Stimulated activated CD8-positive, alpha-beta memory T cell treated with anti-CD3 and anti-CD28 coated beads, Interleukin-15, amount 100 ng/mL, for 24 hours (primary cell): ENCODE results near the gene BBS7.

ENCODE experiments used
- DNase-seq: peaks from one replicate; pipeline ENCODE4 v3.0.0-alpha.2; 2020; ENCODE audit warnings: low read depth

BBS7 gene

DNA sequence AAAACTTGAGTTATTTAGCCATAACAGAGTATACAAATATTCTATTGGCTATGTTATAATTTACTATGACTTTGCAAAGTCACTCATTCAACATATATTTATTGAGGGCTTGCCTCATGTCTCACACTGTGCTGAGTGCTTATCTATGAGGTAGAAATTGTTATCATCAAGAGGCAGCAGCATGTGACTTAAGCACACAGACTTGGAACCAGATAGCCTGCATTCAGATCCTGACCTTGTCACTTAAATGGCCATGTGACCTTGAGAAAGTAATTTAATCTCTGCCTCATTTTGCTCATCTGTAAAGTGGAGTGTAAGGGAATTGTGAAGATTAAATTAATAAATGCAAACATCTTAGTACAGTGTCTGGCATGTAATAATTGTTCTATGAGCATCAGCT lies 79.3 kb downstream of the BBS7 start:
- DNase-seq = no peak

DNA sequence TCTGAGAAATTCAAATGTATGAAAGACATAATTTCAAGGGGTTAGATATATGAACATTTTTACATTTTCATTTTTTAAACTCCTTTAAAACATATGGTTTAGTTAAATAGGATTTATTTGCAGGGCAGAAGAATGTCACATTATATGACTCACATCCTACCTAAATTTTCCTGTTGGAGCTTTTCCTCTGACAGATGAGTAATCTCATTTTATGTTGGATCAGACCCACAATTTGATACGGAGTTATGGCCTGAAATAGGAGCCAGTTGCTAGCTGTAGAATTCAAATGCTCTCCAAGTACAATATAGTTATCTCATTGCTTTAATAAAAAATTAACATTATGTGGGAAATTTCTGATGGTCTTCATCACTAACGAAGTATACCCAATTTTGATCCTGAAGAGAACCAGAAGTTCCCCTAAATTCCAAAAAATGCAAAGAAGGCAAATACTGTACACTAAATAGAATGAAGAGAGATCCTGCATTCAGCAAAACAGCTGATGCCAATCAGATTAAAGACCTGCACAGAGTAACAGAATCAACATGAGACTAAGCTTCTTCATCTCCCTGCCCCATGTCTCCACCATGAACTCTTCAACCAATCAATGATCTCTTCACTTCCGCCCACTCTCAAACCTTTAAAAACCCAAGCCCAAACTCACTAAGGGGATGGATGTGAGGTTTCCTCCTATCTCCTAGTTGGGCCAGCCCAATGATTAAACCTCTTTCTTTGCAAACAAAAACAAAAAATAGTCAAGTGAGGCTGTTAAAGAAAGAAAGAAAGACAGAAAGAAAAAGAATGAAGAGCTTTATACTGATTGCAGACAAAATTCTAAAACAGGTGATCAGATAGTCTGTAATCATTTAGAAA lies 80.1 kb downstream of the BBS7 start:
- DNase-seq = no peak

DNA sequence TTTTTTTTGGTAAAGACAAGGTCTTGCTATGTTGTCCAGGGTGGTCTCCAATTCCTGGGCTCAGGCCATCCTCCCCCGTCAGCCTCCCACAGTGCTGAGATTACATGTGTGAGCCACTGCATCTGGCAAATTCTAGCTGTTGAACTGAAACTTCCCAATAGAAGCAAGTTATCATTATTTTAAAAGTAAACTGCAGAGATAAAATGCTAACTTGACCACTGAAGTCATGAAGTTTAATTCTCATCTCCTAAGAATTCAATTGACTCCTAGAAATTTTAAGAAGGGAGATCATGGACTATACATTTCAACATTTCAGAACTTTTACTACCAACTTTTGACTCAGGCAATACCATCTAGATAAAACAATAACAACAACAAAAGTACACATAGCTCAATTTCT lies 80.8 kb downstream of the BBS7 start:
- DNase-seq = no peak

DNA sequence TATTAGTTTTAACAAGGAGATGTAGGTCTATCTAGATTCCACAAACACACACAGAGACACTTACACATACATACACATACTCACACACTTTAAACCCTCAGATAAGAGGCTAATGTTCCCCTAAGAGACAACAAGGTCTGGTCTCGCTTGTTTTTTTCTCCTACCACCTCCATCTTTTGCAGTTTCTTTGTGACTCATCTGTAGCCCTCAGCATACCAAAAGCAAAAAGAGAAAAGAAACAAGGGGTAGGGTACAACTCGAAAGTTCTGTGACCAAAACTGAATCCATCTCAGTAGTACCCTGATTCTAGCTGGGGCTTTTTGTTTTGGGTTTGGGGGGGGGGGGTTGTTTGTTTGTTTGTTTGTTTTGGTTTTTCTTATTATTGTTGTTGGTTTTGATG lies 81.4 kb downstream of the BBS7 start:
- no peak for DNase-seq

DNA sequence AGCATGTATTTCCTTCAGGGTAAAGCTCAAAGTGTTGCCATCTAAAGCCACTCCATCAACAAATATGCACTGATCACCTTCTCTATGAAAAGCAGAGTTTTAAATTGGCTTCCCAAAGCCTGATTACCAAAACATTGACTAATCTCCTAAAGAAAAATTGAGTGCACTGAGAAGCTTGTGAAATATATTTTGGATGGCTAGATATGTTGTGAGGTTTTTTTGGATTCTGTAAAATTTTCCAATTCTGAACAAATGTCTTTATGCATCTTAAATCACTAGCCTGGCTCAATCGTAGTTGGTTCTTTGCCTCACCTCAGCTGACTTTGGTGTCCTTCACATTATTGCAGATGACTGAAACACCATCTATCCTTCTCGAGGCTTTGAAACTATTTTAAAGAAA lies 84.1 kb downstream of the BBS7 start:
- DNase-seq = no peak

DNA sequence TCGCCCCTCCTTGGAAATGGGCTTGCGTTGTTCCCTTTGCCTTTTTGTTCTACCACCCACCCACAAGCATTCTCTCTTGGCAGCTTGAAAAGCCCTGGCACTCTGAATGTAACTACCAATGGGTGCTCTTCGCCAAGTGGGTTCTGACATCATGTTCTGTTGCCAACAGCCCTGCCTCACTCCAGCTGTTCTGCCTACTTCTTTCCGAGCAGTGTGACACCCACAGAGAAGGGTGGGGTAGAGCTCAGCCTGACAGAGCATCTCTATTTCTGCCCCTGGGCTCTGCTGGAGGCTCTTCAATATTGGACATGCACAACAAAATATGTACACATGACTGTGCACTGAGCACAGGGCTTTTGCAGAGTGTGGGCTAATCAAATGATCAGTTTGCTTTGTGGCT lies 84.8 kb downstream of the BBS7 start:
- DNase-seq = no peak

DNA sequence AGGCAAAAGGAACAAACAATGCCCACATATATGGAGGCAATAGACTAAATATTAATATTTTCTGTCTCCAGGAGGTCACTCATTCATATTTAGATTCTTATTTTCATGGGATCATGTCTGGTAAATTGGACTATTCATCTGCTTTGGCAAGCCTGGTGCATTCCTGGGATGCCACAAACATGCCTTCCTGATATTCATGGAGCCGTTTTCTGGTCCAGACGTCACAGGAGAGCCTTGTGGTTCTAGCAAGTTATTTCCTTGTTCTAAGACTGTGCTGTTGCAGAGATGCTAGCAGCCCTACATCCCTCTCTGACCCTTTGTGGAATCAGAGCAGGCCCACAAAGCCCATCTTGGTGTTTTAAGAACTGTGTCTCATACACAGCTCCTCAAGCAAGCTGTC lies 85.3 kb downstream of the BBS7 start:
- no peak for DNase-seq

DNA sequence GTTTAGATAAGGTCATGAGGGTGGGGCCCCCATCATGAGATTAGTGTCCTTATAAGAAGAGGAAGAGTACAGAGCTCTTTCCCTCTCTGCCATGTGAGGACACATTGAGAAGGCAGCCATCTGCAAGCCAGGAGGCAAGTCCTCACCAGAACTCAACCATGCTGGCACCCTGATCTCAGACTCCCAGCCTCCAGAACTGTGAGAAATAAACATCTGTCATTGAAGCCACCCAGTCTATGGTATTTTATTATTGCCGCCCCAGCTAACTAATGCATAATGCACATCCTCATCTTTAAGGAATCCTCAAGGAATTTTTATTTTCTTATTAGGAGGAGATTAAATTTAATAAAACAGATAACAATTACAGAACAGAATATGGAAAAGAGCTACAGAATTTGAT lies 85.9 kb downstream of the BBS7 start:
- DNase-seq = no peak

DNA sequence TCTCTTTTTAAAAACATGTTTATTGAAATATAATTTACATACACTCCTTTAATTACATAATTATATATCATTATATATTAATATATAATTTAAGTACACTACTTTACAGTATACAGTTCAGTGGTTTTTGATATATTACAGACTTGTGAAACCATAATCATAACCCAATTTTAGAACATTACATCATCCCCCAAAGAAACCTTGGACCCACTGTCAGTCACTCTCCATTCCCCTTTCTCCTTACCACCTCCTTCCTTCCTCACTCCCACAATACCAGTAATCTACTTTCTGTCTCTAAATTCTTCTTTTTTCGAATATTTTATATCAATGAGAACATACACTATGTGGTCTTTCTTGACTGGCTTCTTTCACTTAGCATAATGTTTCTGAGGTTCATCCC lies 87.1 kb downstream of the BBS7 start:
- DNase-seq = no peak

DNA sequence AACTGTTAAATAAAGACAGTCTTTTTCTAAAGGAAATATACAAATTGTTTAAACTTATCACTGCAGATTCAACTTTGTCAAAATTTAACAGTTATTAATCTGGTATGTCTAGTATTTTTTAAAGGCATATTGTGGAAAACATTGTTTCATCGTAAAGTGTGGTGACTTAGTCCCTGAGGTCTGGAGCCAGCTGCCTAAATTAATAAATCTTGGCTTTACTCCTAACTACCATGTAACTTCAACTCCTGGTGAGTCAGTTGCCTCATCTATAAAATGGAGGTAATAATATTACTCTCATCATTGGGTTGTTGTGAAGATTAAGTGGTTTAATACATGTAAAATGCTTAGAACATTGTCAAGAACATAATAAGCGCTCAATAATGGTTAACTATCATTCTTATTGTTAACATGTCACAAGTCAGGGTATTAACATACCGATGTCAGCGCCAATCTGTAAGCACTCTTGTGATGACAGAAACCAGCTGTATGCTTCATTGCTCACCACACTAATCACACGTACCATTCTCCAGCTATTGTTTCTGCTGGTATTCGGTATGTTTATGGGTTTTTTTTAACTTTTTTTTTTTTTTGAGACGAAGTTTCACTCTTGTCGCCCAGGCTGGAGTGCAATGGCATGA lies 91.2 kb downstream of the BBS7 start:
- no peak for DNase-seq

DNA sequence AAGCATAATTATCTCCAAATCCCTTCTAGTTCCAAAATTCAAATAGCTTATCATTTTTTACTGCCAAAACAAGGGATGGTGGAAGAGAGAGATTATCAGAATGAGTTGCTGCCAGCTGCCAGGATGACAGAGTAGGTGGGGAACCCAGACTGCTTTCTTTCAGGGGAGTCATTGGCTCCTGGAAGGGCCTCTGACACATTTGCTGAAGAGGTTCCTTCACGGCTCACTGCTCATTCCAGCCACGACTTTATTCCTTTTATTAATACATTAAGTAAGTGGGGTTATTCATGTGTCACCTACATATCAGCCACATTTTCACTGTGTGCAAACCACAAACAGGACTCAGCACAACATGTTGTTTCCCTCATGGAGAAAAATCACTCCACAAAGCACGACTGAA lies 92.6 kb downstream of the BBS7 start:
- no peak for DNase-seq

DNA sequence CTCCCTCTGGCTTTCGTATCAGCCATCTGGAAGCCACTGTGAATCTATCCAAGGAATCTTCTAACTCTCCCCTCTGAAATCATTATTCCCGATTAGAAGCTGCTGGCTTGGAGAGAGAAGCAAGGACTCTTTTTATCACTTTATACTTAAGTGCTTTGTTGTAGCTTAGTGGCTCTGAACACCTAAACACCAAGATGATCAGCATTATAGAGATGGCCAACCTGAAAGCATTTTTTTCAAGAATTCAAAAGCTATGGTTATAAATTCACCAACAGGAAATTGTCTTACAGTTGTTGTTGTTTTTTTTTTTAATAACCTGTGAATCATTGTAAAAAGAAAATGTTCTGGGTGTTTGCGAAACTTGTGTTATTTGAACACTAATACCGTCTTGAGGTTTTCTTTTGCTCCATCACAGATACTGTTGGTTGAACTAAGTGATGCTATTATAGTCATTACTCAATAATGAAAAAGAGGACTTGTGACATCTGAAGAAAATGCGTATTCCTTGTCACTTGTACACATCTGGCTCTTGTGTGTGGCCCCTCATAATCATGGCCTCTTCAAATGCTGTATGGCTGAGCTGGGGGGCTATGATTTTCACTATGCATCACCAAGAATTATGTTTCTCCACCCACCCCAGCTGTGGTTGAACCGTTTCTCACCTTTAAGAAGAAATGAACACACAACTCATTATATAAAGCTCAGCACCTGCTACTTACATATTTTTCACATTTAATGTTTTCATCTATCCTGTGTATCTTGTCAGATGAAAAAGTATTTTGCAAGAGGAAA lies 93.5 kb downstream of the BBS7 start:
- DNase-seq = no peak
